GM10266 (cell line): Measurements from ENCODE around the gene FILIP1L.

ENCODE experiments used
- DNase-seq: peaks from one replicate; pipeline ENCODE4 v3.0.0; 2012; ENCODE audit errors: extremely low spot score
- TF ChIP-seq, protein P1 (sequence below): IDR thresholded peaks from 2 replicates; pipeline ENCODE4 v1.5.1; 2012; ENCODE audit warnings: mild to moderate bottlenecking, low read depth; ENCODE audit not compliant: control insufficient read depth, insufficient read depth; ENCODE audit errors: missing control alignments

FILIP1L gene

DNA sequence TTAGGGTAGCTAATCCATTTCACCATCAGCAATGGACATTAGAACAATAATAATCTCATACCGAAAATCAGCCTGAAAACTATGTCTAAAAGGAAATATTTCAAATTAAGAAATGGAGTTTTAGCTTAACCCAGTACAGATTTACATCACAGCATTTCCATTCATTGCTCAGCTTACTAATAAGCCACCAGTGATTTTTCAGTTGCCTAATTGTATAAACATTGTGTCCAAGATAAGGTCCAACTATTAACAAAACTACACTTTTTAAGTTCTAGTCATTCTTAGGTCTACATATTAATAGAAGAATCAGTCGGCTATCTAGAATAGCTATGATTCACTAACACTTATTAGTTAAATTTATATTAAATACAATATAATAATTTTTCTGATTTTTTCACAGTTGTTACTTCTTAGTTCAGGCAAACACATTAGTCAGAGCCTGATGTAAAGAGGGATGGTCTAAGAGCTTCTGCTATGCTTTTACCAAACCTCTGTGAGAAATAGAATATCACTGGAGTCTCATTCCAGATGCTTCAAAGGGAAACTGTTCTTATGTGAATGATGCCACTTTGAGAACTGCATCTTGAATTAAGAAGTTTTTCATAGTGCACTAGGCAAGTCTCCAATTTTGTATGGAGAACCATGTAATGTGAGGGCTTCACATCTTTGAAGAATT, 222.6 kb downstream of the FILIP1L start:
- TF ChIP-seq, protein P1, sequence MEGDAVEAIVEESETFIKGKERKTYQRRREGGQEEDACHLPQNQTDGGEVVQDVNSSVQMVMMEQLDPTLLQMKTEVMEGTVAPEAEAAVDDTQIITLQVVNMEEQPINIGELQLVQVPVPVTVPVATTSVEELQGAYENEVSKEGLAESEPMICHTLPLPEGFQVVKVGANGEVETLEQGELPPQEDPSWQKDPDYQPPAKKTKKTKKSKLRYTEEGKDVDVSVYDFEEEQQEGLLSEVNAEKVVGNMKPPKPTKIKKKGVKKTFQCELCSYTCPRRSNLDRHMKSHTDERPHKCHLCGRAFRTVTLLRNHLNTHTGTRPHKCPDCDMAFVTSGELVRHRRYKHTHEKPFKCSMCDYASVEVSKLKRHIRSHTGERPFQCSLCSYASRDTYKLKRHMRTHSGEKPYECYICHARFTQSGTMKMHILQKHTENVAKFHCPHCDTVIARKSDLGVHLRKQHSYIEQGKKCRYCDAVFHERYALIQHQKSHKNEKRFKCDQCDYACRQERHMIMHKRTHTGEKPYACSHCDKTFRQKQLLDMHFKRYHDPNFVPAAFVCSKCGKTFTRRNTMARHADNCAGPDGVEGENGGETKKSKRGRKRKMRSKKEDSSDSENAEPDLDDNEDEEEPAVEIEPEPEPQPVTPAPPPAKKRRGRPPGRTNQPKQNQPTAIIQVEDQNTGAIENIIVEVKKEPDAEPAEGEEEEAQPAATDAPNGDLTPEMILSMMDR: no peak
- DNase-seq: no peak

GRCh38 chr3:99885851-99886250, 228.4 kb downstream of the FILIP1L start:
- TF ChIP-seq, protein P1: no peak
- no peak for DNase-seq

- TF ChIP-seq, protein P1: no peak
- no peak for DNase-seq
Observed at GRCh38 chr3:99885085-99885484, 229.2 kb downstream of the FILIP1L start.

- TF ChIP-seq, protein P1: no peak
- DNase-seq: no peak
Observed at GRCh38 chr3:99884484-99884883, 229.8 kb downstream of the FILIP1L start.

- TF ChIP-seq, protein P1: no peak
- DNase-seq: no peak
Observed at GRCh38 chr3:99883693-99884092, 230.6 kb downstream of the FILIP1L start.

DNA sequence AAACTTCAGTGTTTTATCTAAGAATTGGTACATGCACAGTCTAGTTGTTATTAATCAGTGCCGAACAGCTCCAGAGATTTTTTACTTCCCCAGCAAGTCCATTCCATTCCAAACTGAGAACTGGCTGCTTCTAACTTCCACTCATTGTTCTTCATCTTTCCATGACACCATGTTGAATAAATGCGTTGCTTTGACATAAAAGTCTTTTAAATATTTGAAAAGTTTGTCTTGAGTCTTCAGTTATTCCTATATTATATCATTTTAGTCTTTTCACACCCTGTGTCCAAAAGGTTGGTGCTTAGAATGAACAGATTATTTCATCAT, 231.2 kb downstream of the FILIP1L start:
- no peak for DNase-seq
- TF ChIP-seq, protein P1: no peak

- TF ChIP-seq, protein P1: no peak
- no peak for DNase-seq
Observed at GRCh38 chr3:99882436-99883137, 231.7 kb downstream of the FILIP1L start.
